Bone marrow (tissue), 2 donors: ENCODE measurements around the gene SNX30.

Experiments used
- DNase-seq, 2 donors: peaks; one replicate each; lab custom pipeline; 2025; lab: John Stamatoyannopoulos, UW

SNX30 gene

DNA sequence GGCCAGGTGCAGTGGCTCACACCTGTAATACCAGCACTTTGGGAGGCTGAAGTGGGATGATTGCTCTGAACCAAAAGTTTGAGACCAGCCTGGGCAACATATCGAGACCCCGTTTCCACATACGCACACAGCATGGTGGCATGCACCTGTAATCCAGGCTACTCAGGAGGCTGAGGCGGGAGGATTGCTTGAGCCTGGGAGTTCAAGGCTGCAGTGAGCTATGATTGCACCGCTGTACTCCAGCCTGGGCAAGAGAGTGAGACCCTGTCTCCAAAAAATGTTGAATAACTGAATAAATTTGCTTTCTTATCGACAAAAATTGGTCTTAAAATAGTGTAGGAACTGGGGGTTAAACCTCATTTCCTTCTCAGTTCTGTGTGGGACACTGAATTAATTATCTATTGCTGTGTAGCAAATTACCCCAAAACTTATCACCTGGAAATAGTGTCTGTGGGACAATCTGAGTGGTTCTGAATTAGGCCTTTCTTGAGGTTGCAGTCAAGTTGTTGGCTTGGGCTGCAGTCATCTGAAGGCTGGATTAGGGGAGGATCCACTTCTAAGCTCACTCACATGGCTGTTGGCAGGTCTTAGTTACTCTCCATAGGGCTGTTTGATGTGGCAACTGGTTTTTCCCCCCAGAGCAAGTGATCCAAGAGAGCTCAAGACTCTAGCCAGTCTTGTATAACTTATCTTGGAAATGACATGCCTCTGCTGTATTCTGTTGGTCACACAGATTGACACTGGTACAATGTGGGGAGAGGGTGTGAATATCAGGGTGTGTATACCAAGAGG, 2.0 kb downstream of the SNX30 start:
- DNase-seq, result no peak

- no peak for DNase-seq
Observed at GRCh38 chr9:112753725-112754124, 3.2 kb downstream of the SNX30 start.

DNA sequence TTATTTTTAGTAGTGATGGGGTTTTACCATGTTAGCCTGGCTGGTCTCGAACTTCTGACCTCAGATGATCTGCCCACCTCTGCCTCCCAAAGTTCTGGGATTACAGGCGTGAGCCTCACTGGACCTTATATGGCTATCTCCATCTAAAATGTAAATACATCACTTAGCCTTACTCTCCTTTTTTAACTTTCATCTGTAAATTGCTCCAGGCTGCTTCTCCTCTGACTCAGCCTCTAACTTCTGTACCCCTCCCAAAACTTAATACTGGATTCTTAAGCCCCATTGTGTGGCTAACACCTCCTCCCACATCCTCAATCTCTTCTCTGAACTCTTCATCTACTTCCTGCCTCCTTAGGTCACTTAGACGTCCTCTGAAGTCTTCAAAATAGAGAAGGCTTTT, 4.0 kb downstream of the SNX30 start:
- DNase-seq, result no peak

DNA sequence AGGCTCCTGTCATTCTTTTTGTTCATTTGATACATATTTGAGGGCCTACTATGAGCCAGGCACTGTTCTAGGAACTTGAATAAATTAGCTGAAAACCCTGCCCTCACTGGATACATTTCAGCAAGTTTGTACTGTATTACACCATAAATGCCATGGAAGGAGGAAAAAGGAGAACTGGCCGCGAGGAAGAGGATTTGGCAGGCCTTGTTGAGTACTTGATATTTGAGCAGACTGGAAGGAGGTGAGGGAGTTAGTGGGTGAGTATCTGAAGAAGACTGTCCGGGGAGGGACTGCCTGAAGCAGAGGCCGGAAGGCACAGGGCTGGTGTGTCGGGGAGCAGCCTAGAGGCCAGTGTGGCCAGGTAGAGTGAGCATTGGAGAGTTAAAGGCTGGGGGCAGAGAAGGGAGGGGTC, 4.5 kb downstream of the SNX30 start:
- no peak for DNase-seq

GRCh38 chr9:112755675-112756074, 5.1 kb downstream of the SNX30 start:
- DNase-seq, result no peak

- DNase-seq, result no peak
Observed at GRCh38 chr9:112757282-112757883, 6.8 kb downstream of the SNX30 start.

DNA sequence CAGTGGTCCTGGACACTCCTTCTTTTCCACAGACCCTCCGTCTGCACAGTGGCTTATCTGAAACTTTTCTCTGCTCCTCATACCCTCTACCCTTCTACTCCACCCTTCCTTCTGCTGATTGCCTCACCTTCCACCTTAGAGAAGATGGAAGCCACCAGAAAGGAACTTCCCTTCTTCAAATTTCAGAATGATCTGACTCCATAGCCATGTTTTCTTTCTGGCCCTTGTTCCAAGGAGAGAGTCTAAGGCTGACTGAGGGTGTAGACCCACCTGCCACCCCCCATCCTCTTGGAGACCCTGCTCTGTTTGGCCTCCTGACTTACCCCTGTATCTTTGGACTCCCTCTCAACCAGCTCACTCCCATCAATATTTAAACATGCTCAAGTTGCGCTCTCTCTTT, 7.4 kb downstream of the SNX30 start:
- DNase-seq, result no peak

GRCh38 chr9:112760821-112761220, 10.3 kb downstream of the SNX30 start:
- no peak for DNase-seq

- no peak for DNase-seq
Observed at GRCh38 chr9:112761912-112762655, 11.5 kb downstream of the SNX30 start.

DNA sequence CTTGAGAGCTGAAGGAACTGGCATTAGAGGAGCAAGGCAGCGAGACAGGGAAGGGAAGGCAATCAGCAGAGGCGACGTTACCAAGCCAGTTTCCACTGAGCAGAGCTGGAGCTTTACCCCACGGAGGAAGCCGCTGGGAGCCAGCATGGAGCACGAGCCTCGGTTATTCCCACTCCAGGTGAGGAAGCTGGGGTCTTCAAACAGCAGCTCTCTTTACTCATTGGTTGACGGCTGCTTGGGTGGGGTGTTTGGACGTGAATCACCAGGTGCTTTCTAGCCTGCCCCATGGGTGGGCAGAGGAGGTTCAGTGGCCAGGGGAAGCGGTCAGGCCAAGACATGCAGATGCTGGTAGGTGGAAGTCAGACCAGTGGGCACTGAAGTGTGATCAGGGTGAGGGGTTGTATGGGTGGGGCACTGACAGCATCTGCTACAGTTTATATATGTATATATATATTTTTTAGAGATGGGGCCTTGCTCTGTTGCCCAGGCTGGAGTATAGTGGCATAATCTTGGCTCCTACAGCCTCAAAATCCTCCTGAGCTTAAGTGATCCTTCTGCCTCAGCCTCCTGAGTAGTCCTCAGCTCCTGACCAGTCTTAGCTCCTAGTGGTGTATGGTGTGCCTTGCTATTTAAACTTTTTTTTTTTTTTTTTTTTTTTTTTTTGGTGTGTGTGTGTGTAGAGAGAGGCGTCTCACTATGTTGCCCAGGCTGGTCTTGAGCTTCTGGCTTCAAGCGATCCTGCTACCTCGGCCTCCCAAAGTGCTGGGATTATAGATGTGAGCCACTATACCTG, 12.4 kb downstream of the SNX30 start:
- no peak for DNase-seq

GRCh38 chr9:112764344-112764743, 13.8 kb downstream of the SNX30 start:
- no peak for DNase-seq

GRCh38 chr9:112764837-112765236, 14.3 kb downstream of the SNX30 start:
- no peak for DNase-seq

- DNase-seq, result no peak
Observed at GRCh38 chr9:112765281-112765680, 14.7 kb downstream of the SNX30 start.

DNA sequence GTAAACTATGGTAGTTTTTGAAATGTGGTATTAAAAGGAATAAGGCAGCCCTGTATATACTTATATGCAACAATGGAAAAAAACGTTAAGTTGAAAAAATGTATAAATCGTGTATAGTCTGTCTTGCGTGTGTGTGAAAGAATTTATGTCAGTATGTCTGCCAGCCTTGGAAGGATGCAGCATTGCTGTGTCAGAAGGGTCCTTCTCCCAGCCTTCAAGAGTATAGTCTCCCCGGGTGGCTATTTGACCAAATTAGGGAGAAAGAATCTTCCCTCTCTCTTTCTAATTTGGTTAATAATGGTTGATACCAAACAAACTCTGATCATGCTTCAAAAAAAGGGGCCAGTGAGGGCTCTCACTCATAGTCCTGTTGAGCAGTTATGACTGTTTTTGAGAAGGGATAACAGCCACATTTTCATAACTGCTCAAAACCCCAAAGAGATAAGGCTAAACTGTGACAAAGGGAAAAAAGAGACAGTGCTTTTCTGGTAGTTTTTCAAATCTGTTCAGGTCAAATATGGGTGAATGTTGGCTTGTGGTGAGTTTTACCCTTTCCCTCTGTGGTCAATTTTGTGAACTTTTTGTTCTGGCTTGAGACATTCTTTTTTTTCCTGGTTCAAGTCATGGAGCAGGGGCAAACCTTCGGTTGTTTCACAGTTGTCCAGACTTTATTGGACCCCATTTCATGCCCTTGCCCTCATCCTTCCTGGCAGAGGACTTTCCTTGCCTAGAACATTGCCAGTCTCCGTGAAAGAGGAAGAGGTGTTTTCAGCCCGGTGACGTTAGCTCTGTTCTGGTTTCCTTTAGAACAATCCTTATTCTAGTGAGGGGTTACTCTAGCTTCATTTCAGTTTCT, 21.0 kb downstream of the SNX30 start:
- DNase-seq, result peak in 1 of 2 donors; percentile 42

- DNase-seq, result no peak
Observed at GRCh38 chr9:112772215-112772509, 21.6 kb downstream of the SNX30 start.

DNA sequence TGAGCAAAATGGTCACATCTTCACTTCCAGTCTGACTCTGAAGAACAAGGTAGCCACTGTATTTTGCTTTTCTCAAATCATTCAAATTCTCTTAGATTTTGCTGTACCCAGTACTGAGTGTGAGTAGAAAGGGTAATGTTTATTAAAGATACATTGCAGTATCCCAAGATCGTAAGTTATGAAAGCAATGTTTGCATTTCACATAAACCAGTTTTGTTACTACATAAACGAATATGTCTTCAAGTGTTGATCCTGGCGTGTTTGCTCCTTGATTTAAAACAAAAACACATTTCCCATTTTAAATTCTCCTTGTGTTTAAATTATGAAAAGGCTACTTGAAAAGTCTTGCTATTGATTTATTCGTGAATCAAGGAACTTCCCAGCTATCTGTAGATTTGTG, 22.0 kb downstream of the SNX30 start:
- no peak for DNase-seq

- no peak for DNase-seq
Observed at GRCh38 chr9:112774006-112774996, 23.7 kb downstream of the SNX30 start.

GRCh38 chr9:112777914-112778313, 27.4 kb downstream of the SNX30 start:
- no peak for DNase-seq

DNA sequence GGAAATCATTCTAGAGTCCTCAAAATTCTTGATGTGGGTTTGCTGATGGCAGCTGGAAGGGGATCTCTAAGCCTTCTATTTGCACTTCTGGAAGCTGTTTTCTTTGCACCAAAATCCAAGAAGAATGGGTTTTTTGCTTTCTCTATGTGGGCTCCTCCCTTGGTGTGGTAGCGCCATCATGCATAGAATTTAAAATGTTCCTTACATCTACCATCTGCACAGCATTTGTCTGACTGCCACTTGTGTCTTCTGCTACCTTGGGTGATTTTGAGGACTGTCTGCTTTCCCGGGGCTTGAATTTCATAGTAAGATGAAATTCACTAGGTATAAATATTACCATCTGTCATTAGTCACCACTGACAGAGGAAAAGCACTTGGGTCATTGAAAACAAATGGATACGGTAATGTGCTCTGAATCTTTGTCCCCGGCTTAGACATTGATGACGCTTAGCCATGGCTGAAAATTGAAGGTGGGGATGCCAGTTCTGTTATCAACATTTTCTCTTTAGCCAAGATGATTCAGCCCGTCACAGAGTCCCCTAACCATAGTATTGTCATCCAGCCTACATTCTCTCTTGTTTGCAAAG, 30.0 kb downstream of the SNX30 start:
- DNase-seq, result no peak

DNA sequence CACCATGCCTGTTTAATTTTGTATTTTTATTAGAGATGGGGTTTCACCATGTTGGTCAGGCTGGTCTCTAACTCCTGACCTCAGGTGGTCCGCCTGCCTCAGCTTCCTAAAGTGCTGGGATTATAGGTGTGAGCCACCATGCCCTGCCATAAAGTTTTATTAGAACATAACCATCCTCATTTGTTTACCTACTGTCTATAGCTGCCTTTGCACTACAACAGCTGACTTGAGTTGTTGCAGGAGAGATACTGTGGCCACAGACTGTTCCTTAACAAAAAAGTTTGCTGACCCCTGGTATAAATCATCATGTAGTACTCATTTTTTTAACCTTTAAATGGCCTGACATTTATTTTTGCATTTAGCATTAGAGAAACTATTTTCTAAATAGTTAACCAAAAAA, 31.7 kb downstream of the SNX30 start:
- no peak for DNase-seq
